Stimulated activated naive B cell treated with anti-CD40 and anti-IgM and Interleukin-4, amounts not matched to agents 10 μg/mL and 1 μg/mL and 100 μg/mL, for 72 hours (primary cell): ENCODE results near the gene TECPR2.
A peak's percentile ranks its signal among the peaks of the same experiment; 100 is the strongest.

Source experiments
- ATAC-seq, 2 donors: fragments of 150-1000 bp; cut with Tn5 transposase; replicated peaks; 2 replicates each; pipeline ENCODE4 v1.10.0; 2021; ENCODE audit warnings: moderate library complexity in 1 of 2
- DNase-seq: peaks from one replicate; pipeline ENCODE4 v3.0.0; 2021
- H3K27ac Mint-ChIP-seq: one replicate; pipeline ENCODE4 v1.8.0; 2022; ENCODE audit warnings: mild to moderate bottlenecking, mixed read lengths
- H3K27me3 Mint-ChIP-seq, 2 donors: one replicate each; pipeline ENCODE4 v1.8.0; 2022; ENCODE audit warnings: mixed read lengths in 2 of 2
- H3K36me3 Mint-ChIP-seq, 2 donors: one replicate each; pipeline ENCODE4 v1.8.0; 2022; ENCODE audit warnings: mixed read lengths in 2 of 2, mild to moderate bottlenecking in 1 of 2
- H3K4me1 Mint-ChIP-seq, 2 donors: one replicate each; pipeline ENCODE4 v1.8.0; 2022; ENCODE audit warnings: mixed read lengths in 2 of 2, mild to moderate bottlenecking in 1 of 2
- H3K4me3 Mint-ChIP-seq, 2 donors: one replicate each; pipeline ENCODE4 v1.8.0; 2022; ENCODE audit warnings: mild to moderate bottlenecking in 2 of 2, mixed read lengths in 2 of 2, moderate library complexity in 1 of 2
- H3K9me3 Mint-ChIP-seq, 2 donors: one replicate each; pipeline ENCODE4 v1.8.0; 2022; ENCODE audit warnings: mixed read lengths in 2 of 2, mild to moderate bottlenecking in 1 of 2

The TECPR2 gene

DNA sequence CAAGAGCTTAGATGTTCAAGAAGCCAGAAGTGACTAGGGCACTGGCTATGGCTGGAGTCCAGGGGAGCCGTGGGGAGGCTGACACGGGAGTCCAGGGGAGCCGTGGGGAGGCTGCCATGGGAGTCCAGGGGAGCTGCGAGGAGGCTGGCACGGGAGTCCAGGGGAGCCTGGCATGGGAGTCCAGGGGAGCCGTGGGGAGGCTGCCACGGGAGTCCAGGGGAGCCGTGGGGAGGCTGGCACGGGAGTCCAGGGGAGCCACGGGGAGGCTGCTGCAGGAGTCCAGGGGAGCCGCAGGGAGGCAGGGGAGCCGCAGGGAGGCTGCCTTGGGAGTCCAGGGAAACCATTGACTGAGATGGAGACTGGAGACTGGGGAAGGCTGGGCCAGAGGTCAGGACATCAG, 54.9 kb downstream of the TECPR2 start:
- no peaks in the 10 kb centered on the region for H3K4me1 Mint-ChIP-seq
- no peaks in the 10 kb centered on the region for H3K27me3 Mint-ChIP-seq
- no peak overlapping the region for H3K4me3 Mint-ChIP-seq
- DNase-seq (no peak), ATAC-seq (no peak)
- no peaks in the 10 kb centered on the region for H3K9me3 Mint-ChIP-seq
- peaks cover 19 to 28% of the 10 kb centered on the region in 2 donors for H3K36me3 Mint-ChIP-seq
- no peak overlapping the region for H3K27ac Mint-ChIP-seq

DNA sequence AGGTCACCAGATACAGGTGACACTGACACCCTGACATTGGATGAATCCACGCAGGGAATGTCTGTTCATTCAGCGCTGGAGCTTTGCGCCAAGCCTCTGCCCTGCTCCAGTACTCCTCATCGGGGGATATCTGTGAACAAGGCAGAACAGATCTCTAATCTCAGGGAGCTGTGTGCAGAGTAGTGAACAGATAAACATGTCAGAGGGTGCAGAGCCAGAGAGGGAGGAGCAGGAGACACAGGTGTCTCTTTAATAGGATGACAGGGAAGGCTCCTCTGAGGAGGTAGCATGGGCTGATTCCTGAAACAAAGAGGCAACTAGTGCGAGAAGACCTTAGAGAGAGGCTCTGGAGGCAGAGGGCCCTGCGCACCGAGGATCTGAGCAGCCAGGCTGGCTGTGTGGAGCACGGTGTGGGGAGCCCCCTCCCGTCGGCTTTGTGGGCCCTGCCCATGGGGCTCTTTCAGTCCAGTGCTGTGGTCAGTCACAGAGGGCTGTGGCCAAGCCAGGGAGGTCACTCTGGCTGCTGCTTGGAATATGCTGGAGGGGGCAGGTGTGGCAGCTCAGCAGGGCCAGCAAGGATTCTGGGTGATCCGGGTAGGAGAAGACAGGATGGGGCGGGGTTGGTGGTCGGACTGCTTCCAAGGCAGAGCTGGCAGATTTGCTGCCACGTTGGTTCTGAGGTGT, 55.6 kb downstream of the TECPR2 start:
- Mint-ChIP-seq H3K36me3 (peaks cover 19 to 28% of the 10 kb centered on the region in 2 donors), H3K27me3 (no peaks in the 10 kb centered on the region), H3K4me3 (no peak overlapping the region), H3K4me1 (no peaks in the 10 kb centered on the region), H3K27ac (no peak overlapping the region), H3K9me3 (no peaks in the 10 kb centered on the region)
- DNase-seq (no peak), ATAC-seq (no peak)

DNA sequence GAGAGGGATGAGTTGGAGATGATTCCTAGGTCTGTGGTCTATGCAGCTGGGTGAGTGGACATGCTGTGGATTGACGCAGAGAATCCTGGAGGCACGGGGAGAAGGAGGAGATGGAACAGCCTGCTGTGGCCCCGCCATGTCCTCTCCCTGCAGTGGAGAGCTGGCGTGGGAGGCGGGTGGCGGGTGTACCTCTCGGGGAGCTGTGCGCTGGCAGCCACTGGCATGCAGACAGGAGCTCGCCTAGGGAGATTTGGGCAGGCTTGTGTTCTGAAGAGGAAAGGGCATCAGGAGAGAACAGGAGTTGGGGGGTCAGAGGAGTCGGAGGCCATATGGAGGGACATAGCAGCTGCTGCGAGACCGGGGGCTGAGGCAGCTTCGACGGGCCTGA, 56.1 kb downstream of the TECPR2 start:
- no peak overlapping the region for H3K27ac Mint-ChIP-seq
- no peak for DNase-seq
- H3K4me3 Mint-ChIP-seq: no peak overlapping the region
- no peaks in the 10 kb centered on the region for H3K27me3 Mint-ChIP-seq
- peaks cover 21 to 28% of the 10 kb centered on the region in 2 donors for H3K36me3 Mint-ChIP-seq
- no peak for ATAC-seq
- H3K9me3 Mint-ChIP-seq: no peaks in the 10 kb centered on the region
- H3K4me1 Mint-ChIP-seq: no peaks in the 10 kb centered on the region

DNA sequence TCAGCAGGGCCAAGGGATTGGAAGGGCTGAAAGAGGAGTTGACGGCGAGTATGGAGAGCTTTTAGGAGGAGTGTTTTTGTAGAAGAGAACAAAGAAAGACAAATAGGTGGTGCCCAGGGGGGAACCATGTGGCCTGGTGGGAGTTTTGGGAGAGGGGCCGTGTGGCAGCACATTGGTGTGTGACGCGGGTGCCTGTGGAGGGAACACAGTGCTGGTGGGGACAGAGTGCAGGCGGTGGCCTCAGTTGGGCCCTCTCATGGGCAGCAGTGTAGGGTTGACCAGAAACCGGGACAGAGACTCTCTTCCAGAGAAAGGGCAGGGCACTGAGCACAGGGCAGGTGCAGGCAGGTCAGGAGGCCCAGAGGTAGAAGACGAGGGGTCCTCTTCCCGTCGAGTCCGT, 56.5 kb downstream of the TECPR2 start:
- Mint-ChIP-seq H3K4me3 (no peak overlapping the region), H3K36me3 (peaks cover 21 to 28% of the 10 kb centered on the region in 2 donors), H3K27ac (no peak overlapping the region), H3K9me3 (no peaks in the 10 kb centered on the region), H3K27me3 (no peaks in the 10 kb centered on the region), H3K4me1 (no peaks in the 10 kb centered on the region)
- no peak for ATAC-seq
- DNase-seq: no peak

DNA sequence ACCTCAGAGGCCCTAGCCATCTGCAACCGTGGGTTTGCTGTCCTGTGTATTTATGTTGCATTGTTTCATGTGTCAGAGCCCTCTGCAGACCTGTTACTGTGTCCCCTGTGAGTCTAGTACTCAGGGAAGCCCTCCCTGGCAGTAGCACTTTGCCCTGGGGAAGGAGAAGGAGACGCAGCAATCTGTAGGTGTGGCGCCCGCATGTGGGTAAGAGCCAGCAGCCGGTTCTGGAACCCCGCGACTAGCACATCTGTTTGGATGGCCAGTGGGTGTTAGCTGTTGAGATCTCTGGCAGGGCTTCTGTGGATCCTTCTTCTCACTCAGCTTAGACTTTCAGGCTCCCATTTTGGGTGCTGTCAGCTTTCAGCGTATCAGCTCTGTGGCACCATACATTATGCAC, 57.0 kb downstream of the TECPR2 start:
- ATAC-seq (no peak), DNase-seq (no peak)
- no peaks in the 10 kb centered on the region for H3K9me3 Mint-ChIP-seq
- no peak overlapping the region for H3K4me3 Mint-ChIP-seq
- peaks cover 24 to 31% of the 10 kb centered on the region in 2 donors for H3K36me3 Mint-ChIP-seq
- no peak overlapping the region for H3K27ac Mint-ChIP-seq
- H3K4me1 Mint-ChIP-seq: no peaks in the 10 kb centered on the region
- H3K27me3 Mint-ChIP-seq: no peaks in the 10 kb centered on the region

DNA sequence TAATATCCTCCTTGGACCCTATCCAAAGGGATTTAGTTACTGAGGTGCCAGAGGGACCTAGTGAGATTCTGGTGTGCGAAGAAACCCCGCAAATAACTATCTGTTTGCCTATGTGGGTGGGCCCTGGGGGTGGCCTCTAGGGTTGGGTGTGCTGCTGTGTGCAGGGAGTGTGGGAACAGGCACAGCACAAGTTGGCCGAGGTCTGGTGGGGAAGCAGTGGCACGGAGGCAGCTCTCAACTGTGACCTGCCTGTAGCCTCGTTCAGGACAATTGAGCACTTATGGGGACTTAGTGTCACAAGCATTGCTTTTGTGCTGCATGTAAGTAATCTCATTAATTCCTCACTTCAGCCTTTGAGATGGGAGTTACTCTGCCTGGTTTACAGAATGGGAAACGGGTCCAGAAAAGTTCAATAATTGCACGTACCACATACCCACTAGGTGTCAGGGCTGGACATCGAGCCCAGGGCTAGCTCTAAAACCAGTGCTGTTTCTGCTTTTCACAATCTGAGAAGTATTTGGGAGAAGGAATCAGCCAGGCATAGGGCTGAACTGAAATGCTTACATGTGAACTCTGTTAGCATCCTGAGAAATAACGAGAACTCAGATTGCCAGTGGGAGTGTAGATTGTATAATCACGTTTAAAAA, 58.8 kb downstream of the TECPR2 start:
- Mint-ChIP-seq H3K9me3 (no peaks in the 10 kb centered on the region), H3K36me3 (peaks cover 25 to 32% of the 10 kb centered on the region in 2 donors), H3K27me3 (no peaks in the 10 kb centered on the region), H3K27ac (no peak overlapping the region), H3K4me1 (no peaks in the 10 kb centered on the region), H3K4me3 (no peak overlapping the region)
- DNase-seq (no peak), ATAC-seq (no peak)

DNA sequence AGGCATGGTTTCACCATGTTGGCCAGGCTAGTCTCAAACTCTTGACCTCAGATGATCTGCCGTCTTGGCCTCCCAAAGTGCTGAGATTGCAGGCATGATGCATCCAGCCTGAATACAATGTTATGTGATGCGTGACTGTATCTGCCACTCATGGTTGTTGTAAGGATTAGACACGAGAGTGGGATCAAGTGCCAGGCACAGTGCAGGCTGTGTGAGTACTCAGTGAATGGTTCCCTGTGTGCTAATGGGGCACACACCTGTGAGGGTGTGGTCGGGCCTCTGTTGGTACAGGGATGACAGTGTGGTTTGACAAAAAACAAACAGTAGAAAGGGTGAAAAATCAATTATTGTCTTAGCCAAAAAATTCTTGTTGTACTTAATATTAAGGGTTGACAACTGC, 61.8 kb downstream of the TECPR2 start:
- H3K4me3 Mint-ChIP-seq: no peak overlapping the region
- peaks cover 25 to 30% of the 10 kb centered on the region in 2 donors for H3K36me3 Mint-ChIP-seq
- no peak overlapping the region for H3K27ac Mint-ChIP-seq
- no peaks in the 10 kb centered on the region for H3K9me3 Mint-ChIP-seq
- DNase-seq (no peak), ATAC-seq (no peak)
- no peaks in the 10 kb centered on the region for H3K4me1 Mint-ChIP-seq
- no peaks in the 10 kb centered on the region for H3K27me3 Mint-ChIP-seq

DNA sequence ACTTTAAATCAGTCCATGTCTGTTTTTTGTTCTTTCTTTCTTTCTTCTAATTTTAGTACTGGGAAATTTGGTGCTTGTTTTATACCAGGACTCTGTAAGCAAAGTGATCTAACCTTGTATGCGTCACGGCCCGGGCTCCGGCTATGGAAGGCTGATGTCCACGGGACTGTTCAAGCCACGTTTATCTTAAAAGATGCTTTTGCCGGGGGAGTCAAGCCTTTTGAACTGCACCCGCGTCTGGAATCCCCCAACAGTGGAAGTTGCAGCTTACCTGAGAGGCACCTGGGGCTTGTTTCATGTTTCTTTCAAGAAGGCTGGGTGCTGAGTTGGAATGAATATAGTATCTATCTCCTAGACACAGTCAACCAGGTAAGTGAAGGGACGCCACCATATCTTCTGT, 62.2 kb downstream of the TECPR2 start:
- Mint-ChIP-seq H3K4me1 (no peaks in the 10 kb centered on the region), H3K9me3 (no peaks in the 10 kb centered on the region), H3K27me3 (no peaks in the 10 kb centered on the region), H3K36me3 (peaks cover 23 to 30% of the 10 kb centered on the region in 2 donors), H3K27ac (no peak overlapping the region), H3K4me3 (no peak overlapping the region)
- no peak for DNase-seq
- no peak for ATAC-seq

DNA sequence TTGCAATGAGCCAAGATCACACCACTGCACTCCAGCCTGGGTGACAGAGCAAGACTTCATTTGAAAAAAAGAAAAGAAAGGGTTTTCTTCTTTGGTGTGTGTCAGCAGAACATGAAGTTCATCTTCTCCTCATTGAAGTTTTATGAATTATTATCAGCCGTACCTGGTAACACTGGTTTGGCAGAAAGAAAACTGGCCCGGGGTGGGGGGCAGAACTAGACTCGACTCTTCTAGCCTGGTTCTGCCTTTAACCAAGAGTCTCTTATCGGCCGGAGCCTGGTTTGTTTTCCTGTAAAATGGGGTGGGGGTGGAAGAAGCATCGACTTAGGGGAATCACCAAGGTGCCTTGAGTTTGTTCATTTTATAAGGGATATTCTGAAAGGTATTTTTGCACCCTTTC, 64.1 kb downstream of the TECPR2 start:
- ATAC-seq (no peak), DNase-seq (no peak)
- Mint-ChIP-seq H3K36me3 (peaks cover 21 to 34% of the 10 kb centered on the region in 2 donors), H3K27ac (no peak overlapping the region), H3K9me3 (no peaks in the 10 kb centered on the region), H3K4me3 (no peak overlapping the region), H3K4me1 (no peaks in the 10 kb centered on the region), H3K27me3 (no peaks in the 10 kb centered on the region)

DNA sequence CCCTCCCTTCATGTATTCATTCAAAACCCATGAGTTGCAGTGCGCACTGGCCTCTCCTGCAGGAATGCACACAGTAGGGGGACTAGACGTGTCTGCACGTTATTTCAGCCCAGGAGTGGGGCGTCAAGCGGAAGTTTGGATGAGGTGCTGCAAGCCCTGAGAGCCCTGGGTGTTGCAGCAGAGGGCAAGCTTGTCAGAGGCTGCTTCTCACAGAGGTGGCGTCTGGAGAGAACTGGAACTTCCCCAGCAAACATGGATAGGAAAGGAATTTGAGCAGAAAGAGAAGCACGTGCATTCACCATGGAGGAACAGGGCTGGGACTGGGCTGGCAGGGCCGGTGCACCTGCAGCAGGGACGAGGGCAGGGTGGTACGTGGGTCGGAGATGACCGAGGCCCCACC, 64.9 kb downstream of the TECPR2 start:
- H3K27me3 Mint-ChIP-seq: no peaks in the 10 kb centered on the region
- DNase-seq: no peak
- no peak for ATAC-seq
- H3K9me3 Mint-ChIP-seq: no peaks in the 10 kb centered on the region
- peaks cover 23 to 37% of the 10 kb centered on the region in 2 donors for H3K36me3 Mint-ChIP-seq
- H3K4me3 Mint-ChIP-seq: no peak overlapping the region
- H3K27ac Mint-ChIP-seq: no peak overlapping the region
- no peaks in the 10 kb centered on the region for H3K4me1 Mint-ChIP-seq

DNA sequence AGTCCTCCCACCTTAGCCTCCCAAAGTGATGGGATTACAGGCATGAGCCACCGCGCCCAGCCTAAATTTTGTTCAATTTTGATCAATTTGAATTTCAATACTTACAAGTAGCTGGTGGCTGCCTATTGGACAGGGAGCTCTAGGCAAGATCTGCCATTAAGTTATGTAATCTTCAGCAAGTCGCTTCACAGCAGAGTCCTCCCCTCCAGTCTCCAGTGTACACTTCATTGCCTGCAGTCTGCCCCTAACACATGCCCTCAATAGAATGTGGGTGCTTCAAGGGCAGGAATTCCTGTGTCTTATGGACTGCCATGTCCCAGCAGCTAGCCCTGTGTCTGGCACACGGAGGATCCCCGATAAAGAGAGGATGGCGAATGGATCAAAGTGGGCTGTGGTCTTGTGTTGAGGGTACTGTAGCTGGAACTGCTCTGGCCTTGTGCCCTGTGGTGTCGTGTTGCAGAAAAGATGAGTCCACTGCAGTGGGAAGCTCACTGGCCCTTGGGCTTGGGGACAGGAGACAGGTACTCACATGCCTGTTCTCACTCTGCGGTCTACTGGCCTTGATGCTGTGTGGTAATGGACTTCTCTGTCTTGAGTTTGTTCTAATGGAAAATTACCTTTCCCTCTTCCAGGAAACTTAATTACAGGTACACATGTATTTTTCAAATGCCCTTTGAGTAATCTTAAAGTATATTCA, 67.6 kb downstream of the TECPR2 start:
- Mint-ChIP-seq H3K9me3 (no peaks in the 10 kb centered on the region), H3K4me1 (peaks cover 0 to 3% of the 10 kb centered on the region in 2 donors), H3K27ac (no peak overlapping the region), H3K4me3 (no peak overlapping the region), H3K36me3 (peaks cover 13 to 33% of the 10 kb centered on the region in 2 donors), H3K27me3 (no peaks in the 10 kb centered on the region)
- ATAC-seq (no peak), DNase-seq (no peak)

DNA sequence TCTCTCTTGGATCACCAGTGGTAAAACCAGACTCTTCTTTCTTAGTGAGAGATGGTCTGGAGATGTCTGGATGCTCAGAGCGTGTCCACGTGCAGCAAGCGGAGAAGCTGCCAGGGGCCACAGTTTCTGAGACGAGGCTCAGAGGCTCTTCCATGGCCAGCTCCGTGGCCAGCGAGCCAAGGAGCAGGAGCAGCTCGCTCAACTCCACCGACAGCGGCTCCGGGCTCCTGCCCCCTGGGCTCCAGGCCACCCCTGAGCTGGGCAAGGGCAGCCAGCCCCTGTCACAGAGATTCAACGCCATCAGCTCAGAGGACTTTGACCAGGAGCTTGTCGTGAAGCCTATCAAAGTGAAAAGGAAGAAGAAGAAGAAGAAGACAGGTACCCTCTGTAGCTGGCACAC, 69.0 kb downstream of the TECPR2 start:
- no peak for ATAC-seq
- H3K36me3 Mint-ChIP-seq: peaks cover 11 to 26% of the 10 kb centered on the region in 2 donors

DNA sequence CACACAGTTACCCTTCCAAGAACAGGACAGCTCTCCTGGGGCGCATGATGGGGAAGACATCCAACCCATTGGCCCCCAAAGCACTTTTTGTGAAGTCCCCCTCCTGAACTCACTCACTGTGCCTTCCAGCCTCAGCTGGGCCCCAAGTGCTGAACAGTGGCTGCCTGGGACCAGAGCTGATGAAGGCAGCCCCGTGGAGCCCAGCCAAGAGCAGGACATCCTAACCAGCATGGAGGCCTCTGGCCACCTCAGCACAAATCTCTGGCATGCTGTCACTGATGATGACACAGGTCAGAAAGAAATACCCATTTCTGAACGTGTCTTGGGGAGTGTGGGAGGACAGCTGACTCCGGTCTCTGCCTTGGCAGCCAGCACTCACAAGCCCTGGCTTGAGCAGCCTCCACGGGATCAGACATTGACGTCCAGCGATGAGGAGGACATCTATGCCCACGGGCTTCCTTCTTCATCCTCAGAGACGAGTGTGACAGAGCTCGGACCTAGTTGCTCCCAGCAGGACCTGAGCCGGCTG, 72.0 kb downstream of the TECPR2 start:
- Mint-ChIP-seq H3K4me1 (peaks cover 5 to 6% of the 10 kb centered on the region in 2 donors), H3K27me3 (no peaks in the 10 kb centered on the region), H3K4me3 (no peak overlapping the region), H3K9me3 (no peaks in the 10 kb centered on the region), H3K27ac (no peak overlapping the region), H3K36me3 (peaks cover 4 to 19% of the 10 kb centered on the region in 2 donors)
- DNase-seq: no peak
- no peak for ATAC-seq

More for the DNA sequence above, 69.0 kb downstream of the TECPR2 start:
- Mint-ChIP-seq H3K27me3 (no peaks in the 10 kb centered on the region), H3K9me3 (no peaks in the 10 kb centered on the region), H3K27ac (no peak overlapping the region), H3K4me3 (no peak overlapping the region), H3K4me1 (peaks cover 0 to 3% of the 10 kb centered on the region in 2 donors)
- no peak for DNase-seq

DNA sequence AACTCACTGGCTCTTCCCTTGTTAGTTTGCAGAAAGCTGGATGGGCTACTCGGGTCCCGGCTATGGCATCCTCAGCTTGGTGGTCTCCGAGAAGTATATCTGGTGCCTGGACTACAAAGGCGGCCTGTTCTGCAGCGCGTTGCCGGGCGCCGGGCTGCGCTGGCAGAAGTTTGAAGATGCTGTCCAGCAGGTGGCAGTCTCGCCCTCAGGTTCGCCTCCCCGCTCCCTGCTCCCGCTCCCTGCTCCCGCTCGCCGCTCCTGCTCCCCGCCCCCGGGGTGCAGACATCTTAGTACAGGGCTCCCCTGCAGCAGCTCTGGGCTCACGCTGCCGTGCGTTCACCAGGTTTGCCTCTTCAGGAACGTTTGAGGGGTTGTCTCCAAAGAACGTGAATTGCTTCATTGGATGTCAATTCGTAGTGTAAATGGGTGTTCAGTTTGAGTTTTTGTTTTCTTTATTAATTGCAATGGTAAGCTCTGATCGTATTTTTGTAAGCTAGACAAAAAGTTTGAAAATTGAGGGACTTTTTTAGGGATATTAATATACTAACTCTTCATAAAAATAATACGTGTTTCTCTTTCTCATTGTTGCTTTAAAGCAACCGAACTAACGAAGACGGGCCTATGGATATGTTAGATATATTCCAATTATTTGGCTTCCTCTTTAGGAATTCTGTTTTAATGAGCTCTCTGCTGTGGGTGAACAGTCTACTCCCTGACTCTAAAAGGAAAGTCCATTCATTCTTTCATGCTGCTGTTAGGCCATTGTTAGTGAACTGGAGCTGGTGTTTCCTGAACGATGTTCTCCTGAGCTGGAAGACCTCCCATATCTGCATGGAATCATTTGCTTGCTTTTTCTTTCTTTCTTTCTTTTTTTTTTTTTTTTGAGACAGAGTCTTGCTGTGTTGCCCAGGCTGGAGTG, 75.5 kb downstream of the TECPR2 start:
- peak; percentile 27 for DNase-seq
- Mint-ChIP-seq H3K9me3 (no peaks in the 10 kb centered on the region), H3K36me3 (peaks cover 15 to 27% of the 10 kb centered on the region in 2 donors)

More for the DNA sequence above, 75.5 kb downstream of the TECPR2 start:
- Mint-ChIP-seq H3K4me1 (peaks cover 5 to 6% of the 10 kb centered on the region in 2 donors), H3K4me3 (peak overlapping the region in 1 of 2 donors; percentile 65), H3K27ac (no peak overlapping the region), H3K27me3 (no peaks in the 10 kb centered on the region)
- ATAC-seq: peak; percentile 78 to 87
